T-helper 22 cell (primary cell): ENCODE results near the gene CTDSPL.

Experiments
- DNase-seq: peaks from one replicate; pipeline ENCODE4 v3.0.0-alpha.2; 2020; ENCODE audit warnings: low read depth

Gene CTDSPL

DNA sequence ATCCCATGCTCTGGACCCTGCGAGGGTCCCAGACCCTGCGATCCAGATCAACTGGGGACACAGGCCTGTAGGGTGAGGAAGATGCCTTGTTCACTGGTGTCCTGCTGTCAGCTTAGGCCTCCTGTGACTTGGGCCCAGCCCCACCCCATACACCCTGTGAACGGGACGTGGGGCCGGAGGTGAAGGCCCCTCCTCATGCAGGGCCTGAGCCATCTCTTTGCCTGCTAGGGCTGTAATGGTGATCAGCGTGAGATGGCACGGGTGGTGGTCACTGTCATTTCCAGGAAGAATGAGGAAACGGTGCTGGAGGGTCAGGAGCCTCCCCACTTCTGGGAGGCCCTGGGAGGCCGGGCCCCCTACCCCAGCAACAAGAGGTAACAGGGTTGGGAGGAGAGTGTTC lies 141.3 kb downstream of the CTDSPL start:
- DNase-seq = no peak

DNA sequence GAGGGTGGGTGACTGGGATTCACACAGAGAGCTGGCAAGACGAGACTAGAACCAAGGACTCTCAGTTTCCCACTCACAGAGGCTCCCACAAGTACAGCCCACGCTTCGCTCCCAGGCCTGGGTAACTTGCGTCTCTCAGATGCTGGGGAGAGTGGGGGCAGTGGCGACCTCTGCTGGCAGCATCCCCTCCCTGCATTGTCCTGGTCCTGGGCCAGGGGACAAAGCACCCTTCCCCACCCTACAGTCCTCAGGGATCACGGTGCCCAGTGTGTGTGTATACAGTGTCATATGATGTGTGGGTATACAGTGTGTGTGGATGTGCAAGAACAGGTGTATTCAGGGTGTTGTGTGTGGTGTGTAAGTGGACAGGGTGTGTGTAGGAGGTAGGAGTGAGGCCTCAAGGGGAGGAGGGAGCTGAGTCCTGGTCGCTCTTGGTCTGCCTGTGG lies 141.7 kb downstream of the CTDSPL start:
- no peak for DNase-seq

DNA sequence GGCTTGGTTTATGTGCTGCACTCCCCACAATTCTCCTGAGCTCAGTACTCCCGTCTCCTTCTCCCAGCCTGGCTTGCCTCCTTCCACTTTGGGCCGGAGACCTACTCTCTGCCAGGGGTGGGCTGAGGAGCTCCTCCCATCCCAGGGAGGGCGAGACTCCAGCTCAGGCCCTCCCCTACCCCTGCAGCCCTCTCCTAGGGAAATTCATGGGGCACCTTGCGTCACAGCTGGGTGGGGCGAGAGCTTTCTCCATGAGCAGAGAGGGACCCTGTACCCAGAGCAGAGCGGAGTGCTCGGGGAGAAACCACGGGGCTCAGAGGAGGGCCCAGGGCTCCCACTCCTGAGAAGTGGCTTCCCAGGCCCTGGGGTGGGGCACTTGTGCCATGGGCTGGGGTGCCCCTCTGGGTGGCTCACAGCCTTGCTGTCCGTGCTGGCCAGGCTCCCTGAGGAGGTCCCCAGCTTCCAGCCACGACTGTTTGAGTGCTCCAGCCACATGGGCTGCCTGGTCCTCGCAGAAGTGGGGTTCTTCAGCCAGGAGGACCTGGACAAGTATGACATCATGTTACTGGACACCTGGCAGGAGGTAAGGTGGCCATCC lies 142.2 kb downstream of the CTDSPL start:
- DNase-seq = no peak

DNA sequence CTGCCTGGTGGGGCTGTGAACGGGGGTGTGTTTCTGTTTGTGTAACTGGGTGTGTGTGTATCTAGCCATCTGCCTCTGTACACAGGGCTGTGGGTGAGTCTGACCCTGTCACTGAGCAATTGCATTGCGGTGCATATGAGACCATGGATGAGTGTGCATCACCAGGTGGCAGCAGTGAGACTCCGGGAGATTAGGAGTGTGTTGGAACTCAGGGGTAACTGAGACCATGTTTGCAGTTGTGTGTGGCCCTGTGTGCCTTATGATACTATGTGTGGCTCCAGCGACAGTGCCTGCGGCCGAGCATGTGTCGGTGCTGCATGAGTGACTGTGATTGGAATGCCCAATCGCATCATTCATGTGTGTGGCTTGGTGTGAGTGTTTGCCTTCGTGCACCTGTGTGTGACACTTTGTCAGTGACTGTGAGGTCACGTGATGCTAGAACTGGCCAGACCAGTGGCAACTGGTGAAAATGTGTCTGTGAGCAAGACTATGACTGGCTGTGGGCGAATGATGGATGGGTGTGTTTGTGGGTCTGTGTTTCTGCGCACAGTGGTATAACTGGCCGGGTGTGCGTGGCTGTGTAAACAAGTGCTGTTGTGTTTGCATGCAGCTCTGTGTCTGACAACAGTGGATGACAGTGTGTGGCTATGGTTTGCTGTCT lies 142.9 kb downstream of the CTDSPL start:
- DNase-seq = no peak

DNA sequence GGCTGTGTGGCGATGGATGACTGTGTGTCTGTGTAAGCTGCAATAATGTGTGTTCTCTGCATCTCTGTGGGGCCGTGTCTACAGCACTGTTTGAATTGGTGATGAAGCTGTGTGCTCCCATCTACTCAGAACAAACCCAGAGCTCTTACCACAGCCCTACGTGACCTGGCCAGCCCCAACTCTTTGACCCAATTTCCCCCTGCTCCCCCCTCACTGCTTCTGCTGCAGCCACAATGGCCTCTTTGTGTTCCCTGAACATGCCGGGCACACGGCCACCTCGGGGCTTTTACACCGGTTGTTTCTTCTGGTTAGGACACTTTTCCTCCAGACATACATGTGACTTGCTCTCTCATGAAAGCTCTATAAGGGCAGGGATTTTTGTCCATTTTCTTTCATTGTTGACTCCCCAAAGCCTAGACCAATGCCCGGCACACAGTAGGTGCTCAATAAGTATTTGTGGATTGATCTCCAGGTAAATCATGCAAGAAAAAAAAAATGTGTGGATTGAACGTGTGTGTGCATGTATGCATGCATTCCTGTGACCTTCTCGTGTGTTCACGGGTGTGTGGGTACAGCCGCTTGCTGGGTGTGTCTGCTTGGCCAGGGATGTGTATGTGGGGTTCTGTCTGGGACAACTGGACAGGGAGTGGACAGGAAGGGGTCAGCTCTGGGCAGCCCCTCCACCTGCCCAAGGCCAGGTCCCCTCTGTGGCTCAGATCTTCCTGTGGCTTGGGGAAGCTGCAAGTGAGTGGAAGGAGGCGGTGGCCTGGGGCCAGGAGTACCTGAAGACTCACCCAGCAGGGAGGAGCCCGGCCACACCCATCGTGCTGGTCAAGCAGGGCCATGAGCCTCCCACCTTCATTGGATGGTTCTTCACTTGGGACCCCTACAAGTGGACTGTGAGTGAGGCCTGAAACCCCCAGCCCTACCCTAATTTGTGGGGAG lies 143.7 kb downstream of the CTDSPL start:
- DNase-seq = no peak

DNA sequence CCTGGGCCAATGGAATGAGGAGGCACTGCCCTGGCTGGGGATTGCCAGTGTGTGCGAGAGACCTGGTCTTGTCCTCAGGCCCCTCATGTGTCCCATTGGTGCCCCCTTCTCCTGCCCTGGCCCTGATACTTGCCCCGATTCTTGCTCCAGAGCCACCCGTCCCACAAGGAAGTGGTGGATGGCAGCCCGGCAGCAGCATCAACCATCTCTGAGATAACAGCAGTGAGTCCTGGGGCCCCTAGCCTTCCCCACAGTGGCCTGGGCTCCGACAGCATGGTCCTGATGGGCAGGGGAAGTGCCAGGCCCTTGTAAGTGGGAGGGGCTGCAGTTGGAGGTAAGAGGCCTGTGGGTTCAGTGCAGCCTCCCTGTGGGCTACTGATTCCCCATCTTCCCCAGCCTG lies 144.4 kb downstream of the CTDSPL start:
- DNase-seq = no peak

DNA sequence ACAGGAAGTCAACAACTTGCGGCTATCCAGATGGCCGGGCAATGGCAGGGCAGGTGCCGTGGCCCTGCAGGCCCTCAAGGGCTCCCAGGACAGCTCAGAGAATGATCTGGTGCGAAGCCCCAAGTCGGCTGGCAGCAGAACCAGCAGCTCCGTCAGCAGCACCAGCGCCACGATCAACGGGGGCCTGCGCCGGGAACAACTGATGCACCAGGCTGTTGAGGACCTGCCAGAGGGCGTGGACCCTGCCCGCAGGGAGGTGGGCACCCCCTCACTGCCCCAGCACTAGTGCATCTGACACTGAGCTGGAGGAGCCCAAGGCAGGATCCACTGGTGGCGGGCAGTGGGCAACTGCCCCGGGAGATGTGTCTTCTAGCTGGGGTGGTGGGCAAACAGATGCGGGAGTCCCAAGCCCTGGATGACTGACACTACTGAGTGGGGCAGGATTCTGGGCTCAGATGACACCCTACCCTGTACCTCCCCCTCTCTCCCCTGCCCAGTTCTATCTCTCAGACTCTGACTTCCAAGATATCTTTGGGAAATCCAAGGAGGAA lies 144.8 kb downstream of the CTDSPL start:
- DNase-seq = no peak

DNA sequence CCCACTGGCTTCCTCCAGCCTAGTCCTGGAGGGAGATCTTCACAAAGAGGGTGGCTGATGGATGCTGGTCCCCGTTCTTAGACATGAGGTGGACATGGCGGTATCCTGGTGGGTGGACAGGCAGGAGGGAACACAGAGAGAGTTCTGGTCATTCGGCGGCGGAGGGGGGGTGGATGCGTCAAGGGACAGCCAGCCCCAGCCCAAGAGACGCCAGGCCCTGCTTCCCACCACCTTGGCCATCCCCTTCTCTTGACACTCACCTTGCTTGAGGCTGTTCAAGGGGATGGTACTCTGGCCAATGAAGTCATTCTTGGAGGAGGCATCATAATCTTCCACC lies 146.0 kb downstream of the CTDSPL start:
- DNase-seq = no peak

DNA sequence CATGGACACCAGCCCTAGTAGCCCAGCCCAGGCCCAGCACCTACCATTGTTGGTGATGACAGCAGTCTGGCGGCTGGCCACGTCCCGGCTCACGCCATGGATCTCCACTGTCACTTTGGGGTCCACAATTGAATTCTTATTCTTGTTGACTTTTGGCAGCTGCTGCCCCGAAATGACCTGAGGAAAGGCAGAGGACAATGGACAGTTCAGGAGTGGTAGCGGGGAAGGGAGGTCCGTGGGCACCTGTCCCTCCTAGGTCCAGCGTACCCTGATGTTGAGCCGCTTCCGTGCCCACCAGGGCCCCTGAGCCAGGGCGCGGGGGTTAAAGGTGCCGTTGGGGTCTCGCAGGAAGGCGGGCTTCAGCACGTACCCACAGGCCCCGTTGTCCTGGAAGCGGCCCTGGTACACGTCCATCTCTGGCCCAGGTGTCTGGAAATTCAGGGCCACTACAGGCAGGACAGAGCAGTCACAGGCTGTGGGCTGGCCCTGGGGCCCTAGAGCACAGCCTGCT lies 146.6 kb downstream of the CTDSPL start:
- DNase-seq = no peak

DNA sequence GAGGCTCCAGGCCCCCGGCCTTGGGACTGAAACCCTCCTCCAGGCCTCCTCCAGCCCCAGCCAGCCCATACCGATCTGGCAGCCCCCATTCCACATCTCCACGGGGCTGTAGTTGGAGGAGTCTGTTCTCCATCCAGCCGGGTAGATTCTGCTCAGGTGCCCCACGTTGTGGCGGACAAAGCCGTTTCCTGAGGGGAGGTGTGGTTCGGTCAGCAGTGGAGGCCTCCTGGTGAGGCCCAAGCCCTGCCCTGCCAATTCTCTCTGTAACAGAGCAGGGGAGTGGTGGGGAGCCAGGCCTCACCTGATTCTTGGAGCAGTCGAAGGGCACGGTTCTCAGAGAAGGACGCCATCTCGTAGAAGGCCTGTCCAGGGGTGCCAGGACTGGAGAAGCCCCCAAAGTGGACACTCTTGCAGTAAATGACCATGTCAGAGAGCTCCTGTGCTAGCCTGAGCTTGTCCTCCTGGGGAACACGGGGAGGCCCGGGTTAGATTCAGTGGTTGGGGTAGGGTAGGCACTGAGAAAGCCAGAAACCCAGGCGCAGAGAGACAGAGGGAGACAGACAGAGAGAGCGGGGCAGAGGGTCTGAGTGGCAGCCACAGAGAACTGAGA lies 147.4 kb downstream of the CTDSPL start:
- DNase-seq = no peak

DNA sequence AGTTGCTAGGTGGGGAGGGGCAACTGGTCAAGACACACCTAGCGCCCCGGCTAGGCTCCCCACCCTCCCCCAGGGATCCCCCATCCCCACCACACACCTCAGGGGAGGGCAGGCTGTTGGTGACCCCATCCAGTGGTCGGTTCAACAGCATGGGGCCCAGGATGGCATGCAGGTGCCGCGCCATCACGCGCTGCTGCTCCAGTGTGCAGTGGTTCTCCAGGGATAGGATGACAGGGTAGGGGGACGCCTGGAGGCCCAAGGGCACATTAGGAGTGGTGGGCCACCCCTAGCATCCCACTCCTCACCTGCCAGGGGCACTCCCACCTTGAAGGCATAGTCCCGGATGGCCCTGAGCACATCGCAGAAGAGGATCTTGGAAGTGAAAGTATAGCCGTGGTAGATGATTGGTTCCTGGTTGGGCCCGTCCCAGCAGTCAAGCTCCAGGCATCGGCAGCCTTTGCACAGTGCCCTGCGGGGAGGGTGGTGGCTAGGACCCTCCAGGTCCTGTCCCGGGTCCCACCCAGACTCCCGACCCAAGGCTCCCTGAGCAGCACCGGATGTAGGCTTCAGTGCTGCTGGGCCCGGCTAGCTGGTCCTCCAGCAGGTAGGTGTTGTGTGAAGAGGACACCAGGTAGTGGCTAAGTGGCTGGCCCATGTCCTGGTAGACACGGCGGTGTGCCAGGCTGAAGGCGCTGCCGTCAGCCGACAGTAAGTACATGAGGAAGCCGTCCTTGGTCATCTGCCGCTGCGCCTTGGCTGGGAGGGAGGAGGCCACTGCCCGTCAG lies 148.3 kb downstream of the CTDSPL start:
- DNase-seq = no peak

DNA sequence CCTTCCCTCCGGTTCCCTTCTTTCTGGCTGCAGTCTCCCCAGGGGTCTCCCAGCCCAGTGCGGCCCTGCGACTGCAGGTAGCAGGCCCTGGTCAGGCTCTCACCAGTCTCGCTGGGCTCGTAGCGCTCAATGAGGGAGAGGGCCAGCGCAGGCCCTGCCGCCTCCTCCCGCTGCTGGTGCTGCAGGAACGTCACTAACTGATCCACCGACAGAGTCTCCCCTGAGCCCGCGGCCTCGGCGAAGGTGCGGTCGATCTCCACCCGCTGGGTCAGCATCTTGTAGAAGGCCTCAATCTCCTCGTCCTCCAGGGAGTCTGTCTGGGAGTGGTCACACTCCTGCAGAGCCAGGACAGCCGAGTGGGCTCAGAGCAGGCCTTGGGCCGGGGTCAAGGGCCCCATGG lies 149.4 kb downstream of the CTDSPL start:
- no peak for DNase-seq

DNA sequence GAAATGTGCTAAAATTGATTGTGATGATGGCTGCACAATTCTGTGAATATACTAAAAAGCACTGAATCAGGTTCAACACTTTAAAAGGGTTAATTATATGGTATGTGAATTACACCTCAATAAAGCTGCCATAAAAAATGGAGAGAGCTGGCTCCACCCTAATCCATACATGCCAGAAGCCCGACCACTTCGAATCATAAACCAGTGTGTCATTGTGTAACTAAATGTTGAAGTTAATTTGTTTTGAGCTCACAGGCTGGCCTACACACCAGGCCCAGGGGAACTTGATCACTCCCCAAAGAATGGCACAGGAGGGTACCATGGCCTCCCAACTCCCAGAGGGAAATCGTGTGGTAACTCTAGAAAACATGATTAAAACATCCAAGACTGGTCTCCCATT lies 153.8 kb downstream of the CTDSPL start:
- DNase-seq = no peak

DNA sequence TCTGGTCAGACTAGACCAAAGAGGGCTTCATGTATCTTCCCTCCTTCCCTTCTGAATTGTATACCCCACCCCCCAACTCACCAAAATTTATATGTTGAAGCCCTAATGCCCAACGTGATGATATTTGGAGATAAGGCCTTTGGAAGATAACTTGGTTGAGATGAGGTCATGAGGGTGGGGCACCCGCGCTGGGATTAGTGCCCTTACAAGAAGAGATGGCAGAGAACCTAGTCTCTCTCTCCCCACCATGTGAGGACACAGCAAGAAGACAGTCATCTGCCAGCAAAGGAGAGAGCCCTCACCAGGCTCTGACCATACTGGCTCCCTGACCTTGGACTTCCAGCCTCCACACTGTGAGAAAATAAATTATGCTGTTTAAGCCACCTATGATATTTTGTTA lies 154.3 kb downstream of the CTDSPL start:
- no peak for DNase-seq

DNA sequence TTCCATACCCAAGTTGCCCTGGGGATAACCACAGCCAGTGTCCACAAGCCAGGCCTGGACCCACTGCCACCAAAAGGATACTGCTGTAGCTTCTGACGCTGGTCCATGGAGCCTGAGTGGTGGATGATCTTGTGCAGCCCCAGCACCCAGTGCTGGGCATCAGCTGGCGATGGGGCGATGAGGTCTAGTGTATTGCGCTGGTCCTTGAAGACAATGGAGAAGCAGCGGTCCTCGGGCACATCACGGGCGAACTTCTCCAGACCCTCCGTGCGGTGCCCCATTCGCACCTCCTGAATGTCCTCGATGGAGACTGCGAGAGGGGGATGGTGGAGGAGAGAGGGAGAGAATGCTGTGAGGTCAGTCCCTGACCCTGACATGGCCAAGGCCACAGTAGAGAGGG lies 154.7 kb downstream of the CTDSPL start:
- DNase-seq = no peak

DNA sequence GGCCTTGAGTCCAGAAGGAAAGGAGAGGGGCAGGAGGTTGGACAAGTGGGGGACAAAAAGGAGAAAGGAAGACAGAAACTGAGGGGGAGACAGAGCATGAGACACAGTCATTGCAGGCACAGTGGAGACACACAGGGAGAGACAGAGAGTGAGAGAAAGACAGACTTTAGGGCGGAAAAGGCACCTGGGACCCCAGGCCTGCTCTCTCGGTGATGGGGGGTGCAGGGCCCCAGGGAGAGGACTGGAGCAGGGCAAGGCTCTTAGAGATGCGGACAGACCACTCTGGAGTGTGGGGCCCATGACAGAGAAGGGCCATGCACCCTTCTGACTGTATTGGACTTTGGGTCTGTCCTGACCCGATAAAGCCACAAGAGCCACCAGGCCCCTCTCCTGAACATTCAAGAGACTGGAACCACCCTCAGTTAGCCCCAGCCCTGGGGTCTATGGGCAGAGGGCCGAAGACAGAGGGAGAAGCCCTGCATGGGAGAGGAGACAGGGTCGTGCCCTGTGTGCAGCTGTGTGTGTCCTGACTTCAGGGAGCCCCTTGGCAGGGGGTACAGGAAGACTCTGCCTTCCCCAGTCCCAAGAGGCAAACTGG lies 155.3 kb downstream of the CTDSPL start:
- DNase-seq = no peak

DNA sequence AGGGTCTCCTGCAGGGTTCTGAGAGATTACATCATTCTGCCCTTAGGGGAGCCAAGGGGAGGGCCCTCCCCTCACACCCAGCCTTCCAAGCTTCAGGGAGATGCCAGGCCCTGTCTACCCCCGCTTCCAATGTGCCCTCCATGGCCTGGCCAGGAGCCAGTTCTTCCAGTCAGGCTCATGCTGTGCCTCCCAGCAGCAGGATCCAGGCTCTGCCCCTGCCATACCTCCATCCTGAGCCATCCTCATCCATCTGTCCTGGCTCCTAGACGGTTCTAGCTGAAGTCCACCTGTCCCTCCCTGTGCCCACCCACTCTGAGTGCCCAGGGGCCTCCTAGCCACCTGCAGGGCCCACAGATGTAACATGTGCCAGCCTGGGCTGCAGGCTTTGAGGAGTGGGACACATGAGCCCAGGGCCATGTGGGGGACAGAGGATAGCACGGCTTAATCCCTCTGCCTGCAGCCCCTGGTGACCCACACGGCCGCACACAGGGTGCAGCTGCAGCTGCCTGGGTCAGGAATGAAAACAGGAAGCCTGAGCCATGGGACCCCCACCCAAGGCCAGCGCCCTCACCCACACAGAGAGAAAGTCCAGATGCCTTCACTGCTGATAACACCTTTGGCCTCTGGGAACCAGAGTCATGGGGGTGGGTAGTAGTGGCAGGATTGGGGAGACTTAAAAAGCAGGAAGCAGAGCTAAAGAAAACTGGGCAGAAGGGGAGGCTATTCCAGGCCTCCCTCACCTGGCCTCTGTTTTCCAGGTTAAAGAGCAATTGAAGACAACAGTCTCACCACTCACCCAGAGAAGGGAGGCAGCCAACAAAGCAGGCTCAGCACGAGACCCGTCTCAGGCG lies 156.0 kb downstream of the CTDSPL start:
- no peak for DNase-seq

DNA sequence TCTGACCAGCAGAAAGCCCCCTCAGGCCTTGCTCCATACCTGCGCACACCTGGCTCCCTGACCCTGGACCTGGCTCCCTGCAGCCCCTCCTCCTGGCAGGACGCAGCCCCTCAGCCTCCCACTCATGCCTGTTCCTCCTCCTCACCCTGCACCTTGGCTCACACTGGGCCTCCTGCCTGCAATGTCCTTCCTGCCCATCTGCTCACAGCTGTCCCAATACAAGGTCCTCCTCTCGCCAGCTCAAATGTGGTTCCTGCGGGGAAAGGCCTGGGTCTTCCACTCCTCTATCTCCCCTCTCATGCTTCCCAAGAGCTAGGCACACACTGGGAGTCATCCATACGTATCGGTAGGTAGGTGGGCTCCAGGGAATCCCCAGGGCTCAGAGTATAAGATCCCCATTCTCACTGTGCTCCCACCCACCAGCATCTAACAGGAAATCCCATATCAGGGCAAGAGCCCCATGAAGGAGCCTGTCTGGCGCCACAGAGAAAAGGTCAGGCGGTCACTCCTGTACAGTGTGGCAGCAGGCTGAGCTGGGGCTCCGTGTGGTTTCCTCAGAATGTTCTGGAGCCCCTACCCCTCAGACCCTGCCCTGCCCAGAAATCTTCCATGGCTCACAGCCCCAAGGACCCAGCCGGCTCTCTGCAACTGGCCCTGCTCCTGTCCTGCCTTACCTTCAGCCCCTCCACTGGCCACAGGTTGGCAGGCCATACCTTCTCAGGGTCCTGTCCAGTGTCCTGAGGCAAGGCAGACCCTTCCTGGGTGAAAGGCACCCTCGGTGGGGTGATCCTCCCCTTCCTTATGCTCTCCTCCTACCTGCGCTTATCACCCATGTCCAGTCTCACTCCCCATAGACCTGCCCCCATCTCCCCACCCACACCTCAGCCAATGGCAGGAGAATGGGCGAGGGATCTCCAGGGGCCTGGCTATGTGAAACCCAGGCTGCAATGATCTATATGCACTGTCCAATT lies 156.9 kb downstream of the CTDSPL start:
- no peak for DNase-seq
